H1 (cell line): Measurements from ENCODE around the gene SAMMSON. TPM values are rescaled to one million over a fixed set of nuclear protein-coding genes. Genes with fewer than 3 reads are reported as not detected.

Experiments
- CTCF ChIA-PET: fragments of 300-600 bp; sonication (Branson Sonifier 250); formaldehyde crosslinking; loops from one replicate; lab custom pipeline; 2021; ENCODE audit not compliant: partially characterized antibody; lab: Charles Lee
- POLR2A ChIA-PET: fragments of 300-600 bp; sonication (Branson Sonifier 250); formaldehyde crosslinking; loops from one replicate; lab custom pipeline; 2021; ENCODE audit warnings: inconsistent platforms; ENCODE audit not compliant: partially characterized antibody; lab: Charles Lee
- DNase-seq, 2 experiments: peaks; one replicate each; pipeline versions ENCODE4 v3.0.0 to v3.0.0-alpha.2; 2010 to 2022; ENCODE audit warnings: low spot score in 2 of 2, low read depth in 1 of 2, mixed read lengths in 1 of 2
- FAIRE-seq: peaks from 2 replicates; lab custom pipeline; 2011; peaks lifted over from hg19 to GRCh38; lab: Jason Lieb, UNC
- H2AFZ ChIP-seq: 2 replicates; pipeline ENCODE4 v1.8.1; 2012; ENCODE audit warnings: low read length, inconsistent platforms
- H2AK5ac ChIP-seq: 2 replicates; pipeline ENCODE4 v1.6.1; 2013; ENCODE audit warnings: low read depth, low read length
- H2BK120ac ChIP-seq: replicated peaks from 2 replicates; pipeline ENCODE3; 2013; ENCODE audit warnings: low read depth, low read length, inconsistent platforms
- H2BK12ac ChIP-seq: 2 replicates; pipeline ENCODE4 v1.6.1; 2013; ENCODE audit warnings: low read depth, low read length
- H2BK15ac ChIP-seq: 2 replicates; pipeline ENCODE4 v1.6.1; 2013; ENCODE audit warnings: low read length
- H2BK20ac ChIP-seq: 2 replicates; pipeline ENCODE4 v1.6.1; 2013; ENCODE audit warnings: low read length
- H2BK5ac ChIP-seq: 2 replicates; pipeline ENCODE4 v1.6.1; 2013; ENCODE audit warnings: low read depth, low read length
- H3K14ac ChIP-seq: 2 replicates; pipeline ENCODE4 v1.6.1; 2013; ENCODE audit warnings: inconsistent platforms; ENCODE audit not compliant: insufficient read length
- H3K18ac ChIP-seq: 2 replicates; pipeline ENCODE4 v1.6.1; 2013; ENCODE audit warnings: low read length; ENCODE audit errors: extremely low read depth
- H3K23ac ChIP-seq: 2 replicates; pipeline ENCODE4 v1.6.1; 2013; ENCODE audit warnings: inconsistent platforms; ENCODE audit not compliant: insufficient read length
- H3K23me2 ChIP-seq: 2 replicates; pipeline ENCODE4 v1.6.1; 2013; ENCODE audit warnings: low read depth, low read length
- H3K27ac ChIP-seq: 2 replicates; pipeline ENCODE4 v1.6.1; 2011; ENCODE audit warnings: low read depth, low read length, inconsistent platforms
- H3K27me3 ChIP-seq, 4 experiments: replicated peaks in 1 of 4; 1 replicate in 1 of 4; 2 replicates in 3 of 4; pipeline versions ENCODE4 v1.6.1 to v1.8.1; 2011 to 2013; ENCODE audit warnings: low read length in 3 of 4, mild to moderate bottlenecking in 3 of 4, inconsistent platforms in 2 of 4, mixed read lengths in 2 of 4, moderate library complexity in 1 of 4; ENCODE audit not compliant: control insufficient read depth in 3 of 4, insufficient read depth in 3 of 4; ENCODE audit errors: extremely low read depth in 1 of 4
- H3K36me3 ChIP-seq, 4 experiments: 2 replicates each; pipeline versions ENCODE4 v1.6.1 to v1.8.1; 2011 to 2013; ENCODE audit warnings: mild to moderate bottlenecking in 4 of 4, low read length in 3 of 4, moderate library complexity in 2 of 4, control low read depth in 1 of 4, inconsistent platforms in 1 of 4; ENCODE audit not compliant: insufficient read depth in 4 of 4, control insufficient read depth in 2 of 4
- H3K4ac ChIP-seq: replicated peaks from 2 replicates; pipeline ENCODE3; 2013; ENCODE audit warnings: low read length, low read depth, mixed read lengths, inconsistent platforms; ENCODE audit not compliant: insufficient read length
- H3K4me1 ChIP-seq, 4 experiments: replicated peaks in 1 of 4; 1 replicate in 1 of 4; 2 replicates in 3 of 4; pipeline versions ENCODE4 v1.6.1 to v1.8.1; 2011 to 2013; ENCODE audit warnings: low read length in 3 of 4, inconsistent platforms in 2 of 4, mixed read lengths in 1 of 4; ENCODE audit not compliant: insufficient read depth in 4 of 4, control insufficient read depth in 3 of 4
- H3K4me2 ChIP-seq, 2 experiments: 2 replicates each; pipeline versions ENCODE4 v1.6.1 to v1.8.1; 2011 to 2013; ENCODE audit warnings: low read depth in 2 of 2, low read length in 2 of 2, control low read depth in 1 of 2, inconsistent platforms in 1 of 2, mild to moderate bottlenecking in 1 of 2; ENCODE audit not compliant: insufficient read depth in 1 of 2
- H3K4me3 ChIP-seq, 4 experiments: fragments of 200-600, 300-600 bp in 1 of 4; sonication (generic), shearing (Covaris generic), sonication (Bioruptor Twin) in 1 of 4; 2 replicates each; pipeline versions ENCODE4 v1.5.1 to v1.8.1; 2011 to 2016; ENCODE audit warnings: low read length in 4 of 4, low read depth in 3 of 4, control low read depth in 2 of 4, inconsistent platforms in 2 of 4, mild to moderate bottlenecking in 2 of 4, mixed read lengths in 1 of 4, moderate library complexity in 1 of 4; ENCODE audit not compliant: insufficient read depth in 2 of 4; ENCODE audit errors: extremely low read depth in 1 of 4
- H3K56ac ChIP-seq: replicated peaks from 2 replicates; pipeline ENCODE3; 2013; ENCODE audit warnings: low read depth, mild to moderate bottlenecking, mixed read lengths, low read length, inconsistent platforms; ENCODE audit not compliant: insufficient read length
- H3K79me1 ChIP-seq: 2 replicates; pipeline ENCODE4 v1.6.1; 2013; ENCODE audit warnings: low read depth, low read length, control low read depth
- H3K79me2 ChIP-seq, 2 experiments: 2 replicates each; pipeline versions ENCODE4 v1.6.1 to v1.8.1; 2012 to 2013; ENCODE audit warnings: low read length in 2 of 2, mild to moderate bottlenecking in 2 of 2, inconsistent platforms in 1 of 2; ENCODE audit not compliant: insufficient read depth in 2 of 2, control insufficient read depth in 1 of 2
- H3K9ac ChIP-seq, 4 experiments: replicated peaks in 1 of 4; 1 replicate in 1 of 4; 2 replicates in 3 of 4; pipeline versions ENCODE4 v1.6.1 to v1.8.1; 2011 to 2013; ENCODE audit warnings: low read depth in 3 of 4, low read length in 3 of 4, control low read depth in 2 of 4, mild to moderate bottlenecking in 2 of 4, moderate library complexity in 2 of 4, inconsistent platforms in 1 of 4; ENCODE audit errors: extremely low read depth in 1 of 4
- H3K9me3 ChIP-seq, 2 experiments: 2 replicates each; pipeline versions ENCODE4 v1.6.1 to v1.8.1; 2012 to 2013; ENCODE audit warnings: mild to moderate bottlenecking in 2 of 2, moderate library complexity in 2 of 2, control low read depth in 1 of 2, inconsistent platforms in 1 of 2, low read depth in 1 of 2, low read length in 1 of 2, mixed read lengths in 1 of 2; ENCODE audit not compliant: insufficient read depth in 2 of 2
- H4K20me1 ChIP-seq, 2 experiments: replicated peaks in 1 of 2; 2 replicates each; pipeline versions ENCODE3 to v1.8.1; 2011 to 2013; ENCODE audit warnings: inconsistent platforms in 2 of 2, low read length in 2 of 2, mild to moderate bottlenecking in 1 of 2; ENCODE audit not compliant: insufficient read depth in 2 of 2, control insufficient read depth in 1 of 2
- H4K5ac ChIP-seq: 2 replicates; pipeline ENCODE4 v1.6.1; 2013; ENCODE audit warnings: low read length, low read depth, mixed read lengths, inconsistent platforms; ENCODE audit not compliant: insufficient read length
- H4K8ac ChIP-seq: 2 replicates; pipeline ENCODE4 v1.8.0; 2013; ENCODE audit warnings: mild to moderate bottlenecking, moderate library complexity, low read length, inconsistent platforms; ENCODE audit not compliant: insufficient read depth; ENCODE audit errors: extremely low read depth
- H4K91ac ChIP-seq: replicated peaks from 2 replicates; pipeline ENCODE3; 2013; ENCODE audit warnings: low read length, mixed read lengths, inconsistent platforms; ENCODE audit not compliant: insufficient read length
- HDAC2 ChIP-seq, 2 experiments: fragments of 300-600 bp in 1 of 2; sonication (generic) in 1 of 2; IDR thresholded peaks; 2 replicates each; pipeline ENCODE4 v1.6.1; 2011 to 2012; ENCODE audit warnings: low read depth in 2 of 2, low read length in 2 of 2, mild to moderate bottlenecking in 2 of 2, moderate library complexity in 2 of 2, borderline replicate concordance in 1 of 2, inconsistent platforms in 1 of 2
- RAD21 ChIP-seq, 2 experiments: IDR thresholded peaks in 1 of 2; conservative IDR thresholded peaks in 1 of 2; 2 replicates each; pipeline ENCODE4 v1.6.1; 2011; ENCODE audit warnings: low read depth in 2 of 2, low read length in 2 of 2, improper control_type of control experiment in 1 of 2, inconsistent platforms in 1 of 2, mild to moderate bottlenecking in 1 of 2, moderate library complexity in 1 of 2
- RXRA ChIP-seq: IDR thresholded peaks from 2 replicates; pipeline ENCODE4 v1.6.1; 2011; ENCODE audit warnings: low read depth, mild to moderate bottlenecking, low read length, moderate library complexity; ENCODE audit not compliant: insufficient read depth
- SP1 ChIP-seq: IDR thresholded peaks from 2 replicates; pipeline ENCODE4 v1.6.1; 2011; ENCODE audit warnings: low read depth, low read length
- WGBS, 2 experiments: shearing (Covaris generic) in 1 of 2; methylation state at CpG; one replicate each; pipeline versions ENCODE4 v1.1.6 to v1.1.7; 2013 to 2015; ENCODE audit warnings: low lambda C conversion rate in 2 of 2, mixed read lengths in 2 of 2, inconsistent platforms in 1 of 2, low coverage in 1 of 2, missing lambda C conversion rate in 1 of 2; ENCODE audit not compliant: insufficient replicate concordance in 2 of 2, insufficient coverage in 1 of 2, insufficient read length in 1 of 2; ENCODE audit errors: extremely low coverage in 1 of 2, missing lambda C conversion rate in 1 of 2; 5-methylcytosine and 5-hydroxymethylcytosine counted together
- polyA plus RNA-seq, 7 experiments: library from polyadenylated mRNA; depleted of rRNA in 3 of 7; stranded (reverse) in 5 of 7; unstranded in 2 of 7; fragments of >200 nt in 5 of 7; fragments of 200-250 nt in 2 of 7; gene quantifications; 1 replicate in 5 of 7; 2 replicates in 1 of 7; 4 replicates in 1 of 7; pipeline versions ENCODE4 v1.2.1 to v1.2.3, GENCODE V29; 2011 to 2013; ENCODE audit warnings: missing spikeins in 2 of 7, mixed read lengths in 2 of 7
- total RNA-seq: library from RNA; stranded (reverse); fragmentation: NEBNext Ultra II Directional; extraction: Animal tissue kit (Norgen Biotek cat#: 25700); gene quantifications from 2 replicates; pipeline ENCODE4 v1.2.1, GENCODE V29; 2021

Gene SAMMSON
- total and polyA plus RNA-seq, 2 of the 8 experiments (the other 6 are each of a cell fraction or from before 2014, with no cell fraction given) = not detected

DNA sequence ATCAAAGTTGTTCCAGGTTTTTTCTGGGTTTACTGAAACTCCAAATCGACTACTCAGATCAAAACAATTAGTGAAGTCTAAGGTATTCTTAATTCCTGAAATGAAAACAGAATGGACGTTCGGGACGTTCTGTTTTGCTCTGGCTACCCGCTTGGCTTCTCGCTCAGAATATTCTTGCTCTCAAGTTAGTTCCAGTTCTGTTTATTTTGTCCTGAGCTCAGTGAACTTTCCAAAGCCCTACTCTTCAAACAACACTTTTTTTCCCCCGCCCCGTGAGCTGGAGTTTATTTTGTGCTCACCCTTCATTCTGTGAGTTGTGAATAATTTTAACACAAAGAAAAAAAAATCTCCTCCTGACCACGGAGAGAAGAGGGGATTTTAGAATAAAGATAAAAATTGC, 72.6 kb downstream of the SAMMSON start:
- Histone ChIP-seq H3K56ac (no peak overlapping the region), H3K23ac (no peak overlapping the region), H2BK120ac (peak overlapping the region; percentile 47), H3K14ac (no peak overlapping the region), H2AFZ (peak overlapping the region; percentile 95; the same call in 1 of the 2 replicates), H3K27ac (no peak overlapping the region), H3K9ac (no peak overlapping the region), H2BK12ac (no peak overlapping the region), H3K27me3 (peaks cover 0 to 1% (median 0%) of the 10 kb centered on the region in 4 experiments; a peak in 1 of 7 replicates), H3K79me2 (no peaks in the 10 kb centered on the region), H3K4me3 (peak overlapping the region in 3 of 4 experiments; percentile 17 to 51 (median 18); a peak in 5 of 8 replicates), H2BK15ac (no peak overlapping the region), H3K18ac (no peak overlapping the region), H2AK5ac (no peak overlapping the region), H4K8ac (no peak overlapping the region), H3K4me2 (peak overlapping the region; percentile 42 to 59), H2BK20ac (no peak overlapping the region), H3K36me3 (no peaks in the 10 kb centered on the region), H3K4me1 (peaks cover 0 to 10% (median 2%) of the 10 kb centered on the region in 4 experiments; a peak in 3 of 7 replicates), H4K91ac (no peak overlapping the region), H2BK5ac (no peak overlapping the region), H3K79me1 (no peaks in the 10 kb centered on the region), H4K5ac (no peak overlapping the region), H3K4ac (no peak overlapping the region), H3K23me2 (no peaks in the 10 kb centered on the region), H4K20me1 (no peaks in the 10 kb centered on the region), H3K9me3 (no peaks in the 10 kb centered on the region)
- 27% methylated on average over 9 of the region's 9 CpGs; no CpG with 5 or more reads in 1 of the 2 experiments for WGBS, 2 experiments
- no peak for FAIRE-seq
- DNase-seq = no peak
- ChIA-PET POLR2A (no interaction called here), CTCF (interaction anchor here (0.8 to 1.6 kb wide), 2 partner anchors 9 to 74 kb away, joined by 3 to 4 read pairs; no protein-coding TSS in a partner anchor)
- TF ChIP-seq RXRA = no peak
- TF ChIP-seq HDAC2 (IDR thresholded peaks at IDR 0.05; ENCODE audit: borderline replicate concordance in 1 of 2, low read depth in 2 of 2, low read length in 2 of 2) = no peak
- TF ChIP-seq SP1 = no peak
- no peak for TF ChIP-seq RAD21 (IDR thresholded peaks at IDR 0.05 in 1 of 2, conservative IDR thresholded peaks at IDR 0.05 in 1 of 2; ENCODE audit: low read depth in 2 of 2, low read length in 2 of 2)
